NCI-H1092 (cell line): ENCODE results near the gene PTGFRN.

ENCODE experiments used
- DNase-seq: peaks from one replicate; lab custom pipeline; 2025; lab: John Stamatoyannopoulos, UW

PTGFRN gene

GRCh38 chr1:117034791-117035290, 125.1 kb downstream of the PTGFRN start:
- no peak for DNase-seq

- DNase-seq: no peak
Measured at GRCh38 chr1:117036018-117036461, 126.3 kb downstream of the PTGFRN start.

DNA sequence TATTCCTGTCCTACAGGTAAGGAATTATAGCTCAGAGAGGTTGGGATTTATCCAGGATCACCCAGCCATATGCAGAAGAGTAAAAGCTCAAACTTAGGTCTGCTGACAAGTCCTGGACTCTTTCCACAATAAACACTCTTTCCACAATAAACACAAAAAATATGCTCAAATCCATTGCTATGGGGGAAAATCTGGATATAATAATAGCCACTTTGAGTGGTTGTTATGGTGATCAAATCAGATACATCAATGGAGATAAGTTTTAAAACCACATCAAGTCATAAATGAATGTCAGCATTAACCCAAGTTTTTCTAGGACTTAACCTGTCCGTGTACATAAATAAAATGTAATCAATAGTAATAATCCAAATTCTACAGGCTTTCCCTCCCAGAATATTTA, 128.1 kb downstream of the PTGFRN start:
- no peak for DNase-seq

GRCh38 chr1:117038236-117038635, 128.5 kb downstream of the PTGFRN start:
- DNase-seq: no peak
